Caco-2 (cell line): Measurements from ENCODE around the gene DRAM1. TPM values are rescaled to one million over a fixed set of nuclear protein-coding genes. Genes with fewer than 3 reads are reported as not detected.

Experiments
- BruUV-seq: library from RNA; stranded (reverse); fragments of 400-500 nt; replicated peaks from 2 replicates; lab custom pipeline; 2021; lab: Mats Ljungman, UMichigan
- CTCF ChIA-PET: fragments of 300-600 bp; sonication (Branson Sonifier 250); formaldehyde crosslinking; loops from one replicate; lab custom pipeline; 2022; ENCODE audit warnings: antibody characterized with exemption; lab: Charles Lee
- POLR2A ChIA-PET: fragments of 300-600 bp; sonication (Branson Sonifier 250); formaldehyde crosslinking; loops from one replicate; lab custom pipeline; 2022; ENCODE audit warnings: antibody characterized with exemption; lab: Charles Lee
- DNase-seq, 2 experiments: peaks; one replicate each; pipeline versions ENCODE4 v3.0.0 to v3.0.0-alpha.2; 2020 to 2022
- H3K27me3 ChIP-seq: replicated peaks from 2 replicates; pipeline ENCODE4 v1.6.0; 2011; ENCODE audit warnings: low read length; ENCODE audit not compliant: control insufficient read depth, insufficient read depth
- H3K36me3 ChIP-seq: 2 replicates; pipeline ENCODE4 v1.5.1; 2011; ENCODE audit warnings: low read length; ENCODE audit not compliant: control insufficient read depth, insufficient read depth
- H3K4me1 ChIP-seq: fragments of 250-450 bp; sonication (Bioruptor Pico); 2 replicates; pipeline ENCODE4 v1.5.1; 2020; ENCODE audit warnings: mild to moderate bottlenecking
- H3K4me3 ChIP-seq: 2 replicates; pipeline ENCODE4 v1.5.1; 2011; ENCODE audit warnings: low read depth, mild to moderate bottlenecking, control low read depth, low read length
- H3K9me3 ChIP-seq: fragments of 250-450 bp; sonication (Bioruptor Pico); 2 replicates; pipeline ENCODE4 v1.5.1; 2020; ENCODE audit warnings: mild to moderate bottlenecking, moderate library complexity
- H3K27ac Mint-ChIP-seq: one replicate; pipeline ENCODE4 v1.8.0; 2022; ENCODE audit warnings: mixed read lengths; ENCODE audit not compliant: unreplicated experiment
- H3K27me3 Mint-ChIP-seq: one replicate; pipeline ENCODE4 v1.8.0; 2022; ENCODE audit warnings: mixed read lengths; ENCODE audit not compliant: insufficient read depth, unreplicated experiment
- H3K36me3 Mint-ChIP-seq: one replicate; pipeline ENCODE4 v1.8.0; 2022; ENCODE audit warnings: mild to moderate bottlenecking, mixed read lengths; ENCODE audit not compliant: insufficient read depth, unreplicated experiment
- H3K4me1 Mint-ChIP-seq: one replicate; pipeline ENCODE4 v1.8.0; 2022; ENCODE audit warnings: low read depth, mixed read lengths; ENCODE audit not compliant: unreplicated experiment
- H3K4me3 Mint-ChIP-seq: one replicate; pipeline ENCODE4 v1.8.0; 2022; ENCODE audit warnings: mild to moderate bottlenecking, moderate library complexity, mixed read lengths; ENCODE audit not compliant: unreplicated experiment
- H3K9me3 Mint-ChIP-seq: one replicate; pipeline ENCODE4 v1.8.0; 2022; ENCODE audit warnings: mixed read lengths; ENCODE audit not compliant: unreplicated experiment
- intact Hi-C: fragments of 100-400 bp; cut with micrococcal nuclease; formaldehyde crosslinking; loops from one replicate; pipeline ENCODE4 v1.10.0; 2022; ENCODE audit not compliant: unreplicated experiment
- total RNA-seq: library from RNA; stranded (reverse); gene quantifications from 2 replicates; pipeline ENCODE4 v1.2.3, GENCODE V29; 2022
- TF ChIP-seq, protein P1 (sequence below), 2 experiments: fragments of 200-600 bp in 1 of 2; IDR thresholded peaks; 1 replicate in 1 of 2; 2 replicates in 1 of 2; pipeline versions ENCODE4 v1.5.1 to v1.8.0; 2011 to 2022; ENCODE audit warnings: antibody characterized with exemption in 1 of 2, control low read depth in 1 of 2, inconsistent platforms in 1 of 2, low read depth in 1 of 2, low read length in 1 of 2, mild to moderate bottlenecking in 1 of 2, moderate library complexity in 1 of 2; ENCODE audit not compliant: insufficient read depth in 1 of 2, severe bottlenecking in 1 of 2, unreplicated experiment in 1 of 2

Gene DRAM1
- total RNA-seq, 1 experiment from 2014 or later = 46.4 TPM

DNA sequence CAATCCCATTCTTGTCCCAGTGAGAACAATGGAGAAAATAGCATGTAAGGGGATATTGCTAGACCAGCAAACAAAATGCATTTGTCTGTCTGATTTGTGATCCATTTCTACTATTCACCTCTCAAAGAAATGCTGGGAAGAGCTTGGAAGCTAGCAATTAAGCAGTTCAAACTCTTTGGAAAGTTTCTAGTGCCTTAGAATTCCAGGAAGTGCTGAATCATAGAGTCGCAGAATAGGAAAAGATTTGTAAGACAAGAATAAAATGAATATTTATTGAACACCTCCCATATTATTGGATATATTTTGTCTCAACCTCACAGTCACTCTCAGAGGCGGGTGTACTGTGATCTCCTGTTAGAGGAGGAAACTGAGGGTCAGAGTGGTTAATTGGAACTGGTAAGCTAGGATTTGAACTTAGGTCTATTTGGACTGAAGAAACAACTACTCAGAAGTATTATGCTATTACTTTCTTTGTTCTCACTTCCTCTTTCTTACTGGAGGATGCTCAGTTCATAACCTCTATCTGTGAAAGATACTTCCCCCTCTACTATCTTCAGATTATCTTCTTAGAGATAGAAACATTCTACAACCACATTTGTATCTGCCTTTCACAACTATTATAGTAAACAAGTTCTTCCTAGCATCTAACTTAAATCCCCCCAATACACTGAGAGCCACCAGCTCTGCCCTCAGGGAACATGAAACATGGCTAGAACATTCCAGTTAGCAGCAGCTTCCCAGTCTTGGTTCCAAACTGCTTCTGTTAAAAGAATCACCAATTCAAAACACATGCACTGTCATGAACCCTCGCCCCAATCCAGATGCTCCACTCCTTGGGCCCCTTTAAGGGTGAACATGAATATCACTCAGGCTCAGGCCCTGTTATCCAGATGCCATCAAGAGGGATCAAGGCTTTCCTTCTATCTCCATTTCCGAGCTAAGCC, 64.2 kb downstream of the DRAM1 start:
- H3K27ac Mint-ChIP-seq = peak overlapping the region; percentile 53
- ChIA-PET CTCF (interaction anchor here (0.6 to 1.6 kb wide), 2 partner anchors 118 to 543 kb away, joined by 3 to 7 read pairs; no protein-coding TSS in a partner anchor), POLR2A (no interaction called here)
- H3K4me1 ChIP-seq = peaks cover 26% of the 10 kb centered on the region
- no peaks in the 10 kb centered on the region for H3K9me3 ChIP-seq
- no peak overlapping the region for H3K4me3 ChIP-seq
- H3K36me3 Mint-ChIP-seq = no peaks in the 10 kb centered on the region
- H3K4me1 Mint-ChIP-seq = peaks cover 11% of the 10 kb centered on the region
- H3K4me3 Mint-ChIP-seq = no peak overlapping the region
- H3K27me3 ChIP-seq = no peaks in the 10 kb centered on the region
- no peaks in the 10 kb centered on the region for H3K9me3 Mint-ChIP-seq
- no peak for DNase-seq
- TF ChIP-seq, protein P1, sequence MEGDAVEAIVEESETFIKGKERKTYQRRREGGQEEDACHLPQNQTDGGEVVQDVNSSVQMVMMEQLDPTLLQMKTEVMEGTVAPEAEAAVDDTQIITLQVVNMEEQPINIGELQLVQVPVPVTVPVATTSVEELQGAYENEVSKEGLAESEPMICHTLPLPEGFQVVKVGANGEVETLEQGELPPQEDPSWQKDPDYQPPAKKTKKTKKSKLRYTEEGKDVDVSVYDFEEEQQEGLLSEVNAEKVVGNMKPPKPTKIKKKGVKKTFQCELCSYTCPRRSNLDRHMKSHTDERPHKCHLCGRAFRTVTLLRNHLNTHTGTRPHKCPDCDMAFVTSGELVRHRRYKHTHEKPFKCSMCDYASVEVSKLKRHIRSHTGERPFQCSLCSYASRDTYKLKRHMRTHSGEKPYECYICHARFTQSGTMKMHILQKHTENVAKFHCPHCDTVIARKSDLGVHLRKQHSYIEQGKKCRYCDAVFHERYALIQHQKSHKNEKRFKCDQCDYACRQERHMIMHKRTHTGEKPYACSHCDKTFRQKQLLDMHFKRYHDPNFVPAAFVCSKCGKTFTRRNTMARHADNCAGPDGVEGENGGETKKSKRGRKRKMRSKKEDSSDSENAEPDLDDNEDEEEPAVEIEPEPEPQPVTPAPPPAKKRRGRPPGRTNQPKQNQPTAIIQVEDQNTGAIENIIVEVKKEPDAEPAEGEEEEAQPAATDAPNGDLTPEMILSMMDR (IDR thresholded peaks at IDR 0.05; ENCODE audit: insufficient read depth in 1 of 2, low read depth in 1 of 2, low read length in 1 of 2, severe bottlenecking in 1 of 2, unreplicated experiment in 1 of 2) = no peak
- intact Hi-C loops = loop anchor here (2.0 to 5.0 kb wide), 3 partner anchors 153 to 361 kb away; no protein-coding TSS in a partner anchor
- no peaks in the 10 kb centered on the region for H3K27me3 Mint-ChIP-seq
- H3K36me3 ChIP-seq = no peaks in the 10 kb centered on the region
- BruUV-seq = no TSS peak

DNA sequence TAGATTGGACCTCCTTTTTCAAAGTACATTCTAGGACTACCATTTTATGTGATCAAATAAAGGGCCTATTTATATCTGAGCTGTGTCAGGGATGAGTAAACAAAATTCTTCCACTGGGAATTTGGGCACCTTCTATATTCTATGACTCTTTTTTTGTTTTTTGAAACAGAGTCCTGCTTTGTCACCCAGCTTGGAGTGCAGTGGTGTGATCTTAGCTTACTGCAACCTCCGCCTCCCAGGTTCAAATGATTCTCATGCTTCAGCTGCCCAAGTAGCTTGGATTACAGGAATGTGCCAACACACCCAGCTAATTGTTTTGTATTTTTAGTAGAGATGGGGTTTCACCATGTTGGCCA, 64.8 kb downstream of the DRAM1 start:
- Mint-ChIP-seq H3K4me3 (no peak overlapping the region), H3K9me3 (no peaks in the 10 kb centered on the region), H3K27me3 (no peaks in the 10 kb centered on the region), H3K27ac (peak overlapping the region; percentile 53), H3K4me1 (peaks cover 11% of the 10 kb centered on the region), H3K36me3 (no peaks in the 10 kb centered on the region)
- peaks cover 26% of the 10 kb centered on the region for H3K4me1 ChIP-seq
- H3K27me3 ChIP-seq = no peaks in the 10 kb centered on the region
- DNase-seq = no peak
- no peaks in the 10 kb centered on the region for H3K36me3 ChIP-seq
- no peak overlapping the region for H3K4me3 ChIP-seq
- H3K9me3 ChIP-seq = no peaks in the 10 kb centered on the region
- ChIA-PET POLR2A (no interaction called here), CTCF (interaction anchor here (0.6 to 0.7 kb wide), 3 partner anchors 24 to 542 kb away, joined by 3 to 5 read pairs (median 3); no protein-coding TSS in a partner anchor)
- intact Hi-C loops = loop anchor here (5.0 kb wide), 2 partner anchors 225 to 360 kb away; no protein-coding TSS in a partner anchor
- BruUV-seq = no TSS peak
- TF ChIP-seq, protein P1 (IDR thresholded peaks at IDR 0.05; ENCODE audit: insufficient read depth in 1 of 2, low read depth in 1 of 2, low read length in 1 of 2, severe bottlenecking in 1 of 2, unreplicated experiment in 1 of 2) = no peak

DNA sequence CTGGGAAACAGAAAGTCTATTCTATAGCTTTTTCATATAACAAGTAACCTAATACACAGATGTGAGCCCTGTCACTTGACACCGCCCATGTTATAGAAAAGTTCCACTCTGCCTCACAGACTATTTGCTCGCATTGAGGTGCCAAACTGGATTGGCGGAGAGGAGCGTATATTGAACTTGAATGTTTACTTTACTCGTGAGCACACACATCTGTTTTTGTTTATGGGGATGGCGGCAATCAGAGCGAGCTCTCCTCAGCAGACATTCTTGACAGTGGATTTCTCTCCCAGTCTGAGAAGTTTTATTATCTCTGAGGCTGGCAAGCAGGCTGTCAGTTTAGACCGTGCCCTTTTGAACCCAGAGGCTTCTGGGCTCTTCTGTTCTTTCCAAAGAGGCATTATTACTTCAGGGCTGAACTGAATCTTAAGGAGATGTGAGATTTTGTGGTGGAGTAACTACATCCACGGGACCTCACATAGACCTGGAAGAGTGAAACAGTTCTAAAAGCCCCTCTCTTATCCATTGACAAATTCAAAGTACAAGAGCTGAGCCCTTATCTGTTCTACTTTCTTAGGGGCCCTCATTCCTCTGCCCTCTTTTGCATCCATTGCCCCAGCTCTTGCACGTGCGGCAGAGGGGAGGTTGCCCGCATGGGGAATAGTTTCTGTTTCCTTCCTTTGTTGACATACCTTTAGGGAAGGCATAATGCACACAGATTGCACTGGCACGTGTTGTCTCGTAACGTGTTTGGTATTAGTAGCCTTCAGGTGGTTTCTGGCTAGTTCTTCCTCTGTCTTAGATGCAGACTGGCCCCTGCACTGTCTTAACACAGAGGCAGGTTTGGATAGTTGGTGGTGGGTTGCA, 68.2 kb downstream of the DRAM1 start:
- Histone ChIP-seq H3K4me3 (no peak overlapping the region), H3K36me3 (no peaks in the 10 kb centered on the region), H3K4me1 (peaks cover 24% of the 10 kb centered on the region), H3K27me3 (no peaks in the 10 kb centered on the region), H3K9me3 (no peaks in the 10 kb centered on the region; the same call in 1 of the 2 replicates)
- TF ChIP-seq, protein P1 (IDR thresholded peaks at IDR 0.05; ENCODE audit: insufficient read depth in 1 of 2, low read depth in 1 of 2, low read length in 1 of 2, severe bottlenecking in 1 of 2, unreplicated experiment in 1 of 2) = no peak
- peak in 1 of 2 experiments; percentile 9 for DNase-seq
- Mint-ChIP-seq H3K4me1 (peaks cover 11% of the 10 kb centered on the region), H3K36me3 (no peaks in the 10 kb centered on the region), H3K27me3 (no peaks in the 10 kb centered on the region), H3K4me3 (no peak overlapping the region), H3K27ac (no peak overlapping the region), H3K9me3 (no peaks in the 10 kb centered on the region)
- intact Hi-C loops = loop anchor here (5.0 kb wide), 1 partner anchor 617 kb away; no protein-coding TSS in a partner anchor
- ChIA-PET POLR2A (no interaction called here), CTCF (interaction anchor here (0.6 kb wide), 1 partner anchor 116 kb away, joined by 3 read pairs; no protein-coding TSS in a partner anchor)
- no TSS peak for BruUV-seq
